GM12878 (cell line): ENCODE data around the gene IFIT3. TPM values are rescaled to one million over a fixed set of nuclear protein-coding genes. Genes with fewer than 3 reads are reported as not detected.

ENCODE experiments used
- ATAC-seq: fragments of 200-7000 bp; cut with Tn5 transposase; 3 replicates; pipeline ENCODE4 v1.9.1; 2020; ENCODE audit warnings: mild to moderate bottlenecking, moderate library complexity
- BruUV-seq: library from RNA; stranded (reverse); fragments of 400-500 nt; replicated peaks from 2 replicates; lab custom pipeline; 2021; lab: Mats Ljungman, UMichigan
- CTCF ChIA-PET: fragments of 300-600 bp; sonication (Branson Sonifier 250); formaldehyde crosslinking; extraction: SDS; loops from one replicate; lab custom pipeline; 2021; ENCODE audit warnings: inconsistent platforms; lab: Yijun Ruan, JAX
- POLR2A ChIA-PET: fragments of 350-600 bp; formaldehyde crosslinking; extraction: SDS; loops from one replicate; lab custom pipeline; 2021; ENCODE audit warnings: inconsistent platforms; lab: Charles Lee
- RAD21 ChIA-PET: fragments of 300-600 bp; sonication (Branson Sonifier 250); formaldehyde crosslinking; loops from one replicate; lab custom pipeline; 2023; ENCODE audit warnings: antibody characterized with exemption; ENCODE audit not compliant: unreplicated experiment; lab: Charles Lee
- SMC1A ChIA-PET: fragments of 300-600 bp; sonication (Branson Sonifier 250); formaldehyde crosslinking; loops from one replicate; lab custom pipeline; 2023; ENCODE audit not compliant: unreplicated experiment, uncharacterized antibody; lab: Charles Lee
- DNase-seq: peaks from one replicate; pipeline ENCODE4 v3.0.0-alpha.2; 2011; ENCODE audit warnings: low read depth, low spot score
- FAIRE-seq: peaks from 3 replicates; lab custom pipeline; 2011; peaks lifted over from hg19 to GRCh38; lab: Jason Lieb, UNC
- H2AFZ ChIP-seq: 2 replicates; pipeline ENCODE4 v1.6.0; 2011; ENCODE audit warnings: low read depth, low read length, control low read depth; ENCODE audit not compliant: control insufficient read depth
- H3K27ac ChIP-seq: 2 replicates; pipeline ENCODE4 v1.5.1; 2011; ENCODE audit warnings: control low read depth; ENCODE audit not compliant: control insufficient read depth, insufficient read depth
- H3K27me3 ChIP-seq, 2 experiments: replicated peaks in 1 of 2; 2 replicates each; pipeline versions ENCODE4 v1.6.0 to v1.6.1; 2011; ENCODE audit warnings: low read length in 1 of 2; ENCODE audit not compliant: control insufficient read depth in 2 of 2, insufficient read depth in 2 of 2
- H3K36me3 ChIP-seq, 2 experiments: 2 replicates each; pipeline ENCODE4 v1.5.1; 2011; ENCODE audit warnings: low read length in 1 of 2; ENCODE audit not compliant: control insufficient read depth in 2 of 2, insufficient read depth in 2 of 2
- H3K4me1 ChIP-seq: 2 replicates; pipeline ENCODE4 v1.6.1; 2011; ENCODE audit warnings: mild to moderate bottlenecking, low read length, moderate library complexity, mixed read lengths; ENCODE audit not compliant: control insufficient read depth, insufficient read depth
- H3K4me2 ChIP-seq: 2 replicates; pipeline ENCODE4 v1.6.0; 2011; ENCODE audit warnings: control low read depth; ENCODE audit not compliant: control insufficient read depth, insufficient read depth
- H3K4me3 ChIP-seq: fragments of 200-600 bp; sonication (generic); 2 replicates; pipeline ENCODE4 v1.5.1; 2016
- H3K79me2 ChIP-seq: 2 replicates; pipeline ENCODE4 v1.6.0; 2011; ENCODE audit warnings: low read length; ENCODE audit not compliant: control insufficient read depth, insufficient read depth
- H3K9ac ChIP-seq: 2 replicates; pipeline ENCODE4 v1.8.0; 2011; ENCODE audit warnings: low read length, control low read depth, mixed read lengths; ENCODE audit not compliant: control insufficient read depth, insufficient read depth
- H3K9me3 ChIP-seq: replicated peaks from 3 replicates; pipeline ENCODE4 v1.5.1; 2011; ENCODE audit warnings: mild to moderate bottlenecking, low read length; ENCODE audit not compliant: control insufficient read depth, insufficient read depth
- H4K20me1 ChIP-seq: 2 replicates; pipeline ENCODE4 v1.6.0; 2011; ENCODE audit not compliant: control insufficient read depth, insufficient read depth
- CBFB ChIP-seq: IDR thresholded peaks from 2 replicates; pipeline ENCODE4 v1.6.1; 2016; ENCODE audit warnings: antibody characterized with exemption, low read depth
- RAD21 ChIP-seq: IDR thresholded peaks from 2 replicates; pipeline ENCODE4 v1.6.1; 2011; ENCODE audit warnings: mild to moderate bottlenecking, low read depth, low read length, moderate library complexity; ENCODE audit not compliant: insufficient read depth
- RUNX3 ChIP-seq: IDR thresholded peaks from 2 replicates; pipeline ENCODE4 v1.6.1; 2012; ENCODE audit warnings: low read length, inconsistent platforms
- TAF1 ChIP-seq: IDR thresholded peaks from 2 replicates; pipeline ENCODE4 v1.6.1; 2011; ENCODE audit warnings: mild to moderate bottlenecking, low read depth, low read length, borderline replicate concordance
- YBX1 ChIP-seq: fragments of 450-650 bp; IDR thresholded peaks from 2 replicates; pipeline ENCODE4 v1.6.1; 2016; ENCODE audit warnings: antibody characterized with exemption
- WGBS: methylation state at CpG from one replicate; pipeline ENCODE4 v1.1.6; 2016; ENCODE audit warnings: low lambda C conversion rate; ENCODE audit not compliant: insufficient replicate concordance, insufficient coverage; ENCODE audit errors: missing lambda C conversion rate; 5-methylcytosine and 5-hydroxymethylcytosine counted together
- in situ Hi-C: fragments of 300-500 bp; cut with MboI; formaldehyde crosslinking; loops from 9 replicates; pipeline ENCODE4 v1.14.3; 2018; ENCODE audit warnings: mixed read lengths
- intact Hi-C: fragments of 100-400 bp; cut with micrococcal nuclease; formaldehyde crosslinking; loops from one replicate; pipeline ENCODE4 v1.14.2; 2022; ENCODE audit not compliant: unreplicated experiment
- polyA plus RNA-seq, 11 experiments: library from polyadenylated mRNA; depleted of rRNA in 4 of 11; unstranded in 6 of 11; stranded (reverse) in 5 of 11; fragments of >200 nt; fragmentation: Nextera tagmentation in 4 of 11; fragmentation: Illumina TruSeq in 1 of 11; extraction: Ambion mirVana in 4 of 11; extraction: Trizol in 1 of 11; gene quantifications; 1 replicate in 1 of 11; 2 replicates in 10 of 11; pipeline versions ENCODE4 v1.2.1 to v1.2.3, GENCODE V29; 2011 to 2016; ENCODE audit warnings: inconsistent platforms in 2 of 11, missing spikeins in 2 of 11, low read depth in 1 of 11
- total RNA-seq, 4 experiments: library from RNA; depleted of rRNA in 3 of 4; stranded (reverse); fragments of >200 nt in 3 of 4; fragmentation: Illumina TruSeq in 1 of 4; extraction: Trizol in 1 of 4; gene quantifications; 2 replicates each; pipeline versions ENCODE4 v1.2.1 to v1.2.3, GENCODE V29; 2013 to 2021
- TF ChIP-seq, protein P1 (sequence below): fragments of 450-650 bp; formaldehyde crosslinking; IDR thresholded peaks from 2 replicates; pipeline ENCODE4 v1.5.0; 2022; ENCODE audit warnings: mild to moderate bottlenecking, missing genetic modification characterization
- TF ChIP-seq, protein P2 (sequence below): IDR thresholded peaks from 2 replicates; pipeline ENCODE4 v1.6.1; 2011; ENCODE audit warnings: low read depth, mild to moderate bottlenecking, low read length, moderate library complexity, borderline replicate concordance; ENCODE audit errors: extremely low read depth
- TF ChIP-seq, protein P3 (sequence below), 3 experiments: IDR thresholded peaks in 2 of 3; conservative IDR thresholded peaks in 1 of 3; 2 replicates each; pipeline ENCODE4 v1.5.1; 2011; ENCODE audit warnings: low read depth in 3 of 3, low read length in 3 of 3, mild to moderate bottlenecking in 3 of 3, control low read depth in 2 of 3, moderate library complexity in 2 of 3, inconsistent platforms in 1 of 3, mixed read lengths in 1 of 3; ENCODE audit not compliant: control insufficient read depth in 2 of 3, insufficient read depth in 1 of 3; ENCODE audit errors: extremely low read depth in 1 of 3

IFIT3 gene
- total and polyA plus RNA-seq, 10 of the 15 experiments (the other 5 are each of a cell fraction or from before 2014, with no cell fraction given): 27.0 to 70.2 (median 51.1) TPM

DNA sequence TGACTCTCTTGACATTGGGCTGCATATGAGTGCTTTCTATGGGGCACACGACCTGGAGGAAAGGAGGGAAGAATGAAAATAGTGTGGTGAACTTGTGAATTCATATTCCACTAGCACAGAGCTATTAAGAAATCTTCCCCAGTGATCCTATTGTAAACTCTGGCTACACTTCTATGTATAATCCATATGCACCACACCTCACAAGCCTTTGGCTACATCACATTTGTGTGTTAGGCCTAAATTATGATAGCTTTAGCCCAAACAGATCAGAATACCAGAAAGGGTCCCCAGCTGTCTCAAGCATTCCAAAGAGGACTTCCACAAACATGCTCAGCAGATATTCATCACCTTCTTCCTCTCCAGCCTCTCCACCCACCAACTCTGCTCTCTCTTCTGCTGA, 40.3 kb downstream of the IFIT3 start (continued):
- TF ChIP-seq, protein P1, sequence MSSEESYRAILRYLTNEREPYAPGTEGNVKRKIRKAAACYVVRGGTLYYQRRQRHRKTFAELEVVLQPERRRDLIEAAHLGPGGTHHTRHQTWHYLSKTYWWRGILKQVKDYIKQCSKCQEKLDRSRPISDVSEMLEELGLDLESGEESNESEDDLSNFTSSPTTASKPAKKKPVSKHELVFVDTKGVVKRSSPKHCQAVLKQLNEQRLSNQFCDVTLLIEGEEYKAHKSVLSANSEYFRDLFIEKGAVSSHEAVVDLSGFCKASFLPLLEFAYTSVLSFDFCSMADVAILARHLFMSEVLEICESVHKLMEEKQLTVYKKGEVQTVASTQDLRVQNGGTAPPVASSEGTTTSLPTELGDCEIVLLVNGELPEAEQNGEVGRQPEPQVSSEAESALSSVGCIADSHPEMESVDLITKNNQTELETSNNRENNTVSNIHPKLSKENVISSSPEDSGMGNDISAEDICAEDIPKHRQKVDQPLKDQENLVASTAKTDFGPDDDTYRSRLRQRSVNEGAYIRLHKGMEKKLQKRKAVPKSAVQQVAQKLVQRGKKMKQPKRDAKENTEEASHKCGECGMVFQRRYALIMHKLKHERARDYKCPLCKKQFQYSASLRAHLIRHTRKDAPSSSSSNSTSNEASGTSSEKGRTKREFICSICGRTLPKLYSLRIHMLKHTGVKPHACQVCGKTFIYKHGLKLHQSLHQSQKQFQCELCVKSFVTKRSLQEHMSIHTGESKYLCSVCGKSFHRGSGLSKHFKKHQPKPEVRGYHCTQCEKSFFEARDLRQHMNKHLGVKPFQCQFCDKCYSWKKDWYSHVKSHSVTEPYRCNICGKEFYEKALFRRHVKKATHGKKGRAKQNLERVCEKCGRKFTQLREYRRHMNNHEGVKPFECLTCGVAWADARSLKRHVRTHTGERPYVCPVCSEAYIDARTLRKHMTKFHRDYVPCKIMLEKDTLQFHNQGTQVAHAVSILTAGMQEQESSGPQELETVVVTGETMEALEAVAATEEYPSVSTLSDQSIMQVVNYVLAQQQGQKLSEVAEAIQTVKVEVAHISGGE (CRISPR knock-in tag): no peak
- no peak for TF ChIP-seq TAF1
- TF ChIP-seq, protein P2, sequence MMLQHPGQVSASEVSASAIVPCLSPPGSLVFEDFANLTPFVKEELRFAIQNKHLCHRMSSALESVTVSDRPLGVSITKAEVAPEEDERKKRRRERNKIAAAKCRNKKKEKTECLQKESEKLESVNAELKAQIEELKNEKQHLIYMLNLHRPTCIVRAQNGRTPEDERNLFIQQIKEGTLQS: no peak

DNA sequence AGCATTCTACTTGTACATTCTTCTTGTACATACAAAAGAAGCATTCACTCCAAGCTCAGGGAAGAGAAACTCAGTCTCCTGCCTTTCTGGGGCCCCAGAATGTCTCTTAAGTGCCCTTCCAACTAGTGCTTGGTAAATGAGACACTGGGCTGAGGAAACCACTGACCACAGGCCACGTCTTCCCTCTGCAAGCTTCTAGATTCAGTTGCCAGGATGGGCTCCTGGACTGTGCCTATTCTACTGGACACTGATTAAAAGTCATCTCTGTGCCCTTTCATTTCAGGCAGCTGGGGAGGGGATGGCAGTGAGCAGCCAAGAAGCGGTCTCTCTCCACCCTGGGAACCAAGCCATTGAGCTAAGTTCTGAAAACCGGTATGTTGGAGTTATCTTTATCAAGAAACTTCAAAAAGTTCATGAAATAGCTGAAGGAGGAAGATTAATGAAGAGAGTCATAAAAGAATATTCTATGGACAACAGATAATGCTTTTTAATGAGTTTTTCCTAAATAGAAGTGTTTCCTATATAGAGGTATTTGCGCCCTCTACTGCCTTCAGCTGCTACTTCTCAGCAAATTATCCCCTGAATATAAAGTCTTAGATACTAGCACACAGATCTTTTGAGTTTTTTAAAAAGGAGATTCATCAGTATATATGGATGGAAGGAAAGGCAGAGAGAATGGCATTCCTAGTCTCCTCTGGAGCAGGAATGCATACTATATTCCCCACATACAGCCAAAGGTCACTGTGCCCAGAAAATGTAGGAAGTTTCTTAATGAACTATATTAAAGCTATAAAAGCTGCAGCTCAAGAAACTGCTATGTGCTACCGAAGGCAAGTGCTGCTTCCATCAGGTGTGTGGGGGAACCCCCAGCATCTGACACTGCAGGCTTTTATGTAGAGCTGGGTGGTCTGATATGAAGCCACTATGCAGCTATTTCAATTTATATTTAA, 41.6 kb downstream of the IFIT3 start:
- Histone ChIP-seq H3K4me1 (peaks cover 25% of the 10 kb centered on the region), H3K9me3 (no peaks in the 10 kb centered on the region), H3K4me3 (no peak overlapping the region), H3K27me3 (no peaks in the 10 kb centered on the region), H2AFZ (no peak overlapping the region; the same call in none of the 2 replicates), H4K20me1 (no peaks in the 10 kb centered on the region), H3K4me2 (peak overlapping the region; percentile 13; the same call in 1 of the 2 replicates), H3K36me3 (no peaks in the 10 kb centered on the region), H3K9ac (no peak overlapping the region), H3K79me2 (no peaks in the 10 kb centered on the region), H3K27ac (peak overlapping the region; percentile 10; the same call in 1 of the 2 replicates)
- in situ Hi-C loops (no loop called here), intact Hi-C loops (loop anchor here (1.0 to 5.0 kb wide), 3 partner anchors 18 to 193 kb away; no protein-coding TSS in a partner anchor)
- CTCF ChIA-PET: interaction anchor here (0.6 to 5.9 kb wide), 53 partner anchors 9 to 1982 kb away, joined by 3 to 97 read pairs (median 7); partner anchors contain the start of genes IFIT1, IFIT2, IFIT5 and LIPA
- ATAC-seq: peak; percentile 57
- RAD21 ChIA-PET: interaction anchor here (0.6 to 3.9 kb wide), 24 partner anchors 11 to 198 kb away, joined by 3 to 68 read pairs (median 7); partner anchors contain the start of genes IFIT1, IFIT2, IFIT3 and IFIT5
- POLR2A ChIA-PET: interaction anchor here (0.5 to 2.9 kb wide), 9 partner anchors 22 to 75 kb away, joined by 3 to 10 read pairs (median 5); partner anchors contain the start of genes IFIT1, IFIT2 and IFIT5
- peak; percentile 18 for FAIRE-seq
- DNase-seq: no peak
- WGBS: 33% methylated on average over 5 of the region's 5 CpGs
- SMC1A ChIA-PET: interaction anchor here (0.7 to 6.8 kb wide), 45 partner anchors 7 to 541 kb away, joined by 3 to 98 read pairs (median 5); partner anchors contain the start of genes IFIT1, IFIT2, IFIT5 and LIPA
- no TSS peak for BruUV-seq
- peak; percentile 43; the same call in 1 of the 2 replicates for TF ChIP-seq RUNX3
- TF ChIP-seq, protein P3, sequence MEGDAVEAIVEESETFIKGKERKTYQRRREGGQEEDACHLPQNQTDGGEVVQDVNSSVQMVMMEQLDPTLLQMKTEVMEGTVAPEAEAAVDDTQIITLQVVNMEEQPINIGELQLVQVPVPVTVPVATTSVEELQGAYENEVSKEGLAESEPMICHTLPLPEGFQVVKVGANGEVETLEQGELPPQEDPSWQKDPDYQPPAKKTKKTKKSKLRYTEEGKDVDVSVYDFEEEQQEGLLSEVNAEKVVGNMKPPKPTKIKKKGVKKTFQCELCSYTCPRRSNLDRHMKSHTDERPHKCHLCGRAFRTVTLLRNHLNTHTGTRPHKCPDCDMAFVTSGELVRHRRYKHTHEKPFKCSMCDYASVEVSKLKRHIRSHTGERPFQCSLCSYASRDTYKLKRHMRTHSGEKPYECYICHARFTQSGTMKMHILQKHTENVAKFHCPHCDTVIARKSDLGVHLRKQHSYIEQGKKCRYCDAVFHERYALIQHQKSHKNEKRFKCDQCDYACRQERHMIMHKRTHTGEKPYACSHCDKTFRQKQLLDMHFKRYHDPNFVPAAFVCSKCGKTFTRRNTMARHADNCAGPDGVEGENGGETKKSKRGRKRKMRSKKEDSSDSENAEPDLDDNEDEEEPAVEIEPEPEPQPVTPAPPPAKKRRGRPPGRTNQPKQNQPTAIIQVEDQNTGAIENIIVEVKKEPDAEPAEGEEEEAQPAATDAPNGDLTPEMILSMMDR (IDR thresholded peaks at IDR 0.05 in 2 of 3, conservative IDR thresholded peaks at IDR 0.05 in 1 of 3; ENCODE audit: control insufficient read depth in 2 of 3, extremely low read depth in 1 of 3, insufficient read depth in 1 of 3, low read depth in 3 of 3, low read length in 3 of 3): peak; percentile 48 to 66 (median 53); a peak in 5 of 6 replicates
- 0 out of 2 replicates have a peak, but pooled peaks have one; percentile 22 for TF ChIP-seq CBFB
- TF ChIP-seq YBX1: no peak
- peak; percentile 76 for TF ChIP-seq RAD21
- TF ChIP-seq, protein P1 (CRISPR knock-in tag): no peak
